BLaER1 treated with 17β-estradiol and CSF1 and Interleukin-3, amounts not matched to agents 10 nM and 100 nM (cell line): Measurements from ENCODE around the gene INO80C.
A peak's percentile ranks its signal among the peaks of the same experiment; 100 is the strongest.

Experiments
- H3K27ac ChIP-seq, 11 experiments: shearing (Covaris generic); formaldehyde crosslinking; 2 replicates each; pipeline ENCODE4 v1.8.1; 2022
- H3K27me3 ChIP-seq, 11 experiments: shearing (Covaris generic); formaldehyde crosslinking; 2 replicates each; pipeline ENCODE4 v1.8.1; 2022
- H3K36me3 ChIP-seq, 11 experiments: shearing (Covaris generic); formaldehyde crosslinking; 2 replicates each; pipeline ENCODE4 v1.8.1; 2022
- H3K4me1 ChIP-seq, 10 experiments: shearing (Covaris generic); formaldehyde crosslinking; 2 replicates each; pipeline ENCODE4 v1.8.1; 2022
- H3K4me2 ChIP-seq, 11 experiments: shearing (Covaris generic); formaldehyde crosslinking; 2 replicates each; pipeline ENCODE4 v1.8.1; 2022
- H3K4me3 ChIP-seq, 10 experiments: shearing (Covaris generic); formaldehyde crosslinking; 2 replicates each; pipeline ENCODE4 v1.8.1; 2022
- H3K9ac ChIP-seq, 11 experiments: shearing (Covaris generic); formaldehyde crosslinking; 2 replicates each; pipeline ENCODE4 v1.8.1; 2022
- H3K9me3 ChIP-seq, 11 experiments: shearing (Covaris generic); formaldehyde crosslinking; replicated peaks in 1 of 11; 2 replicates each; pipeline ENCODE4 v1.8.1; 2022
- H4K20me1 ChIP-seq, 11 experiments: shearing (Covaris generic); formaldehyde crosslinking; 2 replicates each; pipeline ENCODE4 v1.8.1; 2022
- Cebpa-rat ChIP-seq, 11 experiments: shearing (Covaris generic); IDR thresholded peaks; 2 replicates each; pipeline ENCODE4 v1.8.1; 2022

The INO80C gene

DNA sequence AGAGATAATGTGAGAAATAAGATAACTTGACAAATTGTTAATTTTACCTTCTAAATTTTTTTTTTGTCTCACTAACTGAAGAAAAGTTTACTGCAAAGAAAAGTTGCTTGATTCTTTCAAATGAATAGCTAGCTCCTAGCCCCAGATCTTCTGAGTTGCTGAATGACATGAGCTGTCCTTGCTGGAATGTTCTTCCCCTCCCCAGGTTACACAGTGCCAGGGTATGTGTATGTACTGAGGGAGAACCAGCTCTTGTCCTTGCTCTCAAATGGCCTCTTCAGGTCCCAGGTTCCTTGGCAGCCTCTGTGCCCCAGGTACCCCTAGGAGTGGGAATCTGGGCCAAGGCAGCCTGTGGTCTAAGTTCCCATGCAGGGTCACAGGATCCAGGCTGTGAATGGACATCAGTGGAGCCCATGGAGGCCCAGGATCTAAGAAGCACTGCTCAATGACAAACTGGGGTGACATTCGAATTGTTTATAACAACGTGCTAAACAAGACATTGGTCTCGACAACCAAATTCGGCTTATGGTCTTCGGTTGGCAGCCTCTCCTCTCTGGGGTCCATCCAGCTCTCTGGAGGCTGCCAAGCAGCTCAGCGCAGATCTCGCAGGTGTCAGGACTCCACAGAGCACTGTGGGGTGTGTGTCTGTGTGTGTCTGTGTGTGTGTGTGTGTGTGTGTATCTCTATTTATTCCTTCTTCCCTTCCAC lies 17.1 kb upstream of the INO80C start:
- TF ChIP-seq Cebpa-rat (IDR thresholded peaks at IDR 0.05), result no peak
- Histone ChIP-seq H3K27me3 (no peaks in the 10 kb centered on the region), H3K4me1 (peaks cover 8 to 33% (median 21%) of the 10 kb centered on the region in 10 experiments), H3K27ac (no peak overlapping the region), H4K20me1 (no peaks in the 10 kb centered on the region), H3K36me3 (no peaks in the 10 kb centered on the region), H3K9ac (no peak overlapping the region), H3K4me2 (peak overlapping the region in 1 of 11 experiments; percentile 24; a peak in 1 of 22 replicates), H3K9me3 (no peaks in the 10 kb centered on the region), H3K4me3 (no peak overlapping the region)

DNA sequence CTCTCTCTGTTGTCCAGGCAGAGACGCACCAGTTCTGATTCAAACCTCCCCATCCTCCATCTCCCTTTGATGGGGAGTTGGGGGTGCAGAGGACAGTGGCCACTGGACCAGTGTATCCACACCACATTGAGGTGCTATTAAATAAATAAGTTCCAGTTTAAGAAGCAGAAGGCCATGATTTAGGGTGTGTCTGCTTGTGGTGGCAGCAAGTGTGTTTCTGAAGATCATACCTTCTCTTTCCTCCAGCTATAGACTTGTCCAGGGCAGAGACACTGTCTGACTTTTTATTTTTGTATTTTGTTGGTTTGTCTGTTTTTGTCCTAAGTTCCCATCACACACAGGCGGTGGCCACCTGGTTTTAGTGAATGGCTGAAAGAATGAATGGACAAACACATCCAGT lies 16.5 kb upstream of the INO80C start:
- Histone ChIP-seq H3K4me1 (peaks cover 8 to 32% (median 21%) of the 10 kb centered on the region in 10 experiments), H3K9ac (no peak overlapping the region), H3K27me3 (no peaks in the 10 kb centered on the region), H3K9me3 (no peaks in the 10 kb centered on the region), H3K4me3 (no peak overlapping the region), H4K20me1 (no peaks in the 10 kb centered on the region), H3K27ac (no peak overlapping the region), H3K4me2 (no peak overlapping the region), H3K36me3 (no peaks in the 10 kb centered on the region)
- no peak for TF ChIP-seq Cebpa-rat (IDR thresholded peaks at IDR 0.05)

DNA sequence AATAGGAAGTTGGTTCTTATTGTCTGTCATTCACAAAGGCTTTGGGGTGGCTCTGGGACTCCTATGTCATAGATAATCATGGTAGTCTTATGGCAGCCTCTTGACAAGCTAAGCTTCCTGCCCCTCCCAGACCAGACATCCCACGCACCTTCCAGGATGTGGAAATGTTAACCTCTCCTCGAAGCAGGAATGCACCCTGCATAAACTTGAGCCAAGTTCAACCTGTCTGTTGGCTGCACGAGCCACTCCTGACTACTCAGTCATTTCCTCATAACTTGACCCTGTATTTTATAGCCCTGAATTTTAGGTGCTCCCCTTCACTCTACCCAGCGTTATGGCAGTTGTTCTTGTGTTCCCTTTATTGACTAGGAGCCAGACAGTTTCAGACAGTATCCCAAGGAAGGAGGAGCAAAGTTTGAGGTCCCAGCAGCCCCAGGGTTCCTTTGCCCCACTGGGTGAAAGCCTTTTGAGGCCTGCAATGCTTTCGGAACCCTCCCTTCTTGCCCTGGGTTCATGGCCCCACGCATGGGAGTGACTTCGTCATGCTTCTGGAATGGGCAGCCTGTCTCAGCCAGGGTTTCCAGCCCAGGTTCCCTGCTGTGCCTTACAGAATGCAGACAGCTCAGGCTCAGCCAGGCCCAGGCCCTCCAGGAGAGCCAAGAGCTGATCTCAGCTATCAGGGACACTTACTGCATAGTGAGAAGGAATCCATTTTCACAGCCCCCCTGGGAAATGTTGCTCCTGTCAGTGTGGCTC lies 15.6 kb upstream of the INO80C start:
- Histone ChIP-seq H3K4me3 (no peak overlapping the region), H3K27ac (no peak overlapping the region), H3K4me1 (peaks cover 8 to 27% (median 20%) of the 10 kb centered on the region in 10 experiments), H3K27me3 (no peaks in the 10 kb centered on the region), H3K9me3 (0 out of 22 replicates have a peak, but pooled peaks cover 0 to 4% (median 0%) of the 10 kb centered on the region in 11 experiments), H3K4me2 (no peak overlapping the region), H3K36me3 (no peaks in the 10 kb centered on the region), H3K9ac (no peak overlapping the region), H4K20me1 (no peaks in the 10 kb centered on the region)
- no peak for TF ChIP-seq Cebpa-rat (IDR thresholded peaks at IDR 0.05)

DNA sequence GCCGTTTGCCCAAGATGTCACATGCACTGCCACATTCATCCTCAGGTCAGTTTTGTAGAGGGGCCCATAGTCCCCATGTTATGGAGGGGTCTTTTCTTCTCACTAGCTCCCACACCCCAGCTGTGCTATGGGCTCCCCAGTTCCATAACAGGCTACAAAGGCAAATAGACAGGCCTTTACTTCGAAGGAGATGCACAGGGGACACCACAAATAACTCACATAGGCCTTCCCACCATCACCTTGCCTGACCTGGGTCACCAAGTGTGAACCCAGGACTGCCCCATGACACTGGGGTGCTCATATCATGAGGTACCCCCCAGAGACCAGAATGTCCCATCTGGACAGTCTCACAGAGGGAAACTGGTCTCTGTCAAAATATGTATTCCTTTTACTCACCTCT lies 15.0 kb upstream of the INO80C start:
- Histone ChIP-seq H4K20me1 (no peaks in the 10 kb centered on the region), H3K9me3 (0 out of 22 replicates have a peak, but pooled peaks cover 0 to 4% (median 0%) of the 10 kb centered on the region in 11 experiments), H3K27ac (no peak overlapping the region), H3K4me3 (no peak overlapping the region), H3K4me1 (peaks cover 14 to 33% (median 22%) of the 10 kb centered on the region in 10 experiments), H3K4me2 (no peak overlapping the region), H3K9ac (no peak overlapping the region), H3K27me3 (no peaks in the 10 kb centered on the region), H3K36me3 (no peaks in the 10 kb centered on the region)
- TF ChIP-seq Cebpa-rat (IDR thresholded peaks at IDR 0.05), result no peak

DNA sequence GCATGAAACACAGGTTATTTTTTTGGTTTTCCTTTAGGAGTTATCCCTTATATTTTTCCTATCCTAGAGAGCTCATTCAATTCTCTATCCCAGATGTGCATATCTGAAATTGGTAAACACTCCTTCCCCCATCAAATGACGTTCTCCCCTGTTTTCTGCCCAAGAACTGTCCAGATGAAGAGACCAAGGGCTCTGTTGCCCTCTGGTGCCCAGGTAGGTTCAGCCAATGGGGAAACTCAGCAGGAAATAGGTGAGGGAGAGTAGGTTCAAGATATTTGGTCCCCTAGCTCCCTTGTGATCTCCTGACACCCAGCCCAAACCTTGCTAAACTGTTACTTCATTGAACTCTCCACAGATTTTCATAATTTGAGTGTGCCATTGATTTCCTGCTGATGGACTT lies 14.1 kb upstream of the INO80C start:
- no peaks in the 10 kb centered on the region for H3K36me3 ChIP-seq
- H3K9ac ChIP-seq, result no peak overlapping the region
- 0 out of 22 replicates have a peak, but pooled peaks cover 0 to 4% (median 0%) of the 10 kb centered on the region in 11 experiments for H3K9me3 ChIP-seq
- peak overlapping the region in 4 of 11 experiments; percentile 9 to 38 (median 21); a peak in 5 of 22 replicates for H3K27ac ChIP-seq
- TF ChIP-seq Cebpa-rat (IDR thresholded peaks at IDR 0.05), result no peak
- H3K4me2 ChIP-seq, result peak overlapping the region; percentile 14 to 54 (median 40); a peak in 21 of 22 replicates
- H3K4me1 ChIP-seq, result peaks cover 16 to 33% (median 22%) of the 10 kb centered on the region in 10 experiments
- no peak overlapping the region for H3K4me3 ChIP-seq
- no peaks in the 10 kb centered on the region for H3K27me3 ChIP-seq
- H4K20me1 ChIP-seq, result no peaks in the 10 kb centered on the region

DNA sequence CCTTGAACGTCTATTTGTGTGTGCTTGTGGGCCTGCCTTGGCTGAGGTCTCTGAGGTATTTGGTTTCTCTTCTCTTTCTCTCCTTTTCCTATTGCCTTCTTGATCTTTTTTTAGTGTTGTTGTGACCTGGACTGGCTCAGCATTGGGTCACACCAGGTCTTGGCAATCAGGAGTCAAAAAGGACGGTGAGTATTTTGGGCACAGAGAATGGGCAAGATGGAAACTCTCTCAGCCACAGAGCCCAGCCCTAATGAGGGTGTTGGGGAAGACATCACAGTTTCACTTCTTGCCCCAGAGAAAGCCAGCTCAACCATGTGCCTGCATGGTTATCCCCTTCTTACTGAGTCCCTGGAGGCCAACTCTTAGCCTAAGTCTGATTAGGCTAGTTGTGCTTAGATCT lies 13.7 kb upstream of the INO80C start:
- no peak overlapping the region for H3K4me3 ChIP-seq
- no peaks in the 10 kb centered on the region for H4K20me1 ChIP-seq
- peak overlapping the region in 4 of 11 experiments; percentile 0 to 38 (median 21); a peak in 4 of 22 replicates for H3K27ac ChIP-seq
- H3K9me3 ChIP-seq, result 0 out of 22 replicates have a peak, but pooled peaks cover 0 to 4% (median 0%) of the 10 kb centered on the region in 11 experiments
- TF ChIP-seq Cebpa-rat (IDR thresholded peaks at IDR 0.05), result no peak
- H3K4me1 ChIP-seq, result peaks cover 16 to 29% (median 22%) of the 10 kb centered on the region in 10 experiments
- H3K9ac ChIP-seq, result no peak overlapping the region
- H3K27me3 ChIP-seq, result no peaks in the 10 kb centered on the region
- H3K36me3 ChIP-seq, result no peaks in the 10 kb centered on the region
- peak overlapping the region; percentile 14 to 54 (median 40); a peak in 21 of 22 replicates for H3K4me2 ChIP-seq

DNA sequence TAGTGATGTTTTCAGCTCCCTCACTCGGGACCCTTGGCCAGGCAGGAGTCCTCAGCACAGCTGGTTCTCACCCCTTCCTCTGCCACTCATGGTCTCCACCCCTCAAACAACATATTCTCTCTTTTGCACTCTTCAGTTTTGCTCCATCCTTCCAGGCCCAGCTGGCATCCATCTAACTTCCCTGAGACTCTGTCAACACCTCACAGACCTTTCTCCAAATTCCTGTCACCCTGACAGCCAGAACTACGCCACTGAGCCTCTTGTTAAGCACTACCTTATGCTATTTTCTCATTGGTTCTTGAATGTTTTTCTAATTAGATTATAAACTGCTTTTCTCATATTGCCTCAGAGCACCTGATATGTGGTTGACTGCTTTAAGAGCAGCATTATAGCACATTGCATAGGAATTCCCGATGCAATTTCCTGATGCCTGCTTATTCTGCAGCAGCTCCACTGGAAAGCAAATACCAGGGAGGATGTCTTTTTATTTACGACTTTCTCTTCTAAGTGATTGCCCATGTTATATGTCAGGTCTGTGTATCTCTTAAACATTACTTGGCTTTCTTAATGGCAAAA lies 12.4 kb upstream of the INO80C start:
- Histone ChIP-seq H3K4me3 (no peak overlapping the region), H3K9ac (no peak overlapping the region), H3K4me2 (no peak overlapping the region), H3K27me3 (no peaks in the 10 kb centered on the region), H3K9me3 (0 out of 22 replicates have a peak, but pooled peaks cover 0 to 4% (median 0%) of the 10 kb centered on the region in 11 experiments), H3K4me1 (peaks cover 10 to 22% (median 14%) of the 10 kb centered on the region in 10 experiments), H3K27ac (no peak overlapping the region), H3K36me3 (no peaks in the 10 kb centered on the region), H4K20me1 (no peaks in the 10 kb centered on the region)
- no peak for TF ChIP-seq Cebpa-rat (IDR thresholded peaks at IDR 0.05)

DNA sequence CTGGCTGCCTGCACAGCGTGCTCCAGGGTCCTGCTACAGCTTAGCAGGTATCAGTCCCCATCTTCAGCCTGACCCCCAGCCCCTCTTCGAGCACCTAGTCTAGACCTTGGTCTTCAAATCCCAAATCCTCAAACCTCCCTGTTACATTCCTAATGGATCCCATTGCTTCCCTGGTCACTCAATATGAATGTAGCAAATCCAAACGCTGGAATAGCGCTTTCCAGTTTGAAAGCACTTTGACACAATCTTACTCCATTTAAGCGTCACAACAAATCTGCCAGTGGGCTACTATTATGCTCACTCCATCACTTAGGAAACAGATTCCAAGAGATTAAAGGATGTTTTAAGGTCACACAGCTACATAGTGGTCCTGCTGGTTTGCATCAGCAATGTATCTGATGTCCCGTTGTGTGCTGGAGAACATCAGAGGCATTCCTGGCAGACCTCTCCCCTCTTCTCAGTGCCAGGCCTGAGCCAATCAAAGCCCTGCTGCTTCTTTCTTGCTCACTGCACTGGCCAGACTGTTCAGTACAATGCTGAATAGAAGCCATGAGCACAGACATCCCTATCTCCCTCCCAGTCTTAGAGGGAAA lies 11.1 kb upstream of the INO80C start:
- Histone ChIP-seq H3K36me3 (no peaks in the 10 kb centered on the region), H3K4me2 (no peak overlapping the region), H3K4me3 (no peak overlapping the region), H3K4me1 (peaks cover 10 to 22% (median 14%) of the 10 kb centered on the region in 10 experiments), H4K20me1 (no peaks in the 10 kb centered on the region), H3K9ac (no peak overlapping the region), H3K9me3 (0 out of 22 replicates have a peak, but pooled peaks cover 0 to 4% (median 0%) of the 10 kb centered on the region in 11 experiments), H3K27me3 (no peaks in the 10 kb centered on the region), H3K27ac (no peak overlapping the region)
- TF ChIP-seq Cebpa-rat (IDR thresholded peaks at IDR 0.05), result no peak
